ENCODE measurements around the gene FBRSL1.

The FBRSL1 gene

GRCh38 chr12:132495629-132496357, 5.8 kb downstream of the FBRSL1 start:
- no peak for DNase-seq

GRCh38 chr12:132496358-132496669, 6.4 kb downstream of the FBRSL1 start:
- DNase-seq, result no peak

- DNase-seq, result no peak
Measured at GRCh38 chr12:132496710-132497109, 6.8 kb downstream of the FBRSL1 start.

GRCh38 chr12:132497514-132498405, 7.8 kb downstream of the FBRSL1 start:
- DNase-seq, result no peak

GRCh38 chr12:132498931-132499330, 9.0 kb downstream of the FBRSL1 start:
- DNase-seq, result no peak

- DNase-seq, result no peak
Measured at GRCh38 chr12:132500142-132500855, 10.3 kb downstream of the FBRSL1 start.

GRCh38 chr12:132500856-132501180, 10.9 kb downstream of the FBRSL1 start:
- DNase-seq, result no peak

- DNase-seq, result no peak
Measured at GRCh38 chr12:132501204-132501940, 11.4 kb downstream of the FBRSL1 start.

GRCh38 chr12:132502149-132502881, 12.4 kb downstream of the FBRSL1 start:
- no peak for DNase-seq

- no peak for DNase-seq
Measured at GRCh38 chr12:132502882-132503193, 12.9 kb downstream of the FBRSL1 start.

- no peak for DNase-seq
Measured at GRCh38 chr12:132503618-132504204, 13.8 kb downstream of the FBRSL1 start.

- no peak for DNase-seq
Measured at GRCh38 chr12:132505105-132505851, 15.3 kb downstream of the FBRSL1 start.

GRCh38 chr12:132505852-132506219, 15.9 kb downstream of the FBRSL1 start:
- DNase-seq, result no peak

- peak in 22 of 56 donors; percentile 16 to 67 (median 44) for DNase-seq
Measured at GRCh38 chr12:132506328-132507160, 16.6 kb downstream of the FBRSL1 start.

GRCh38 chr12:132507161-132507538, 17.2 kb downstream of the FBRSL1 start:
- no peak for DNase-seq

- no peak for DNase-seq
Measured at GRCh38 chr12:132507656-132508490, 17.9 kb downstream of the FBRSL1 start.

GRCh38 chr12:132508491-132508740, 18.5 kb downstream of the FBRSL1 start:
- DNase-seq, result no peak
